ENCODE measurements around the gene PLCXD1. TPM values are rescaled to one million over a fixed set of nuclear protein-coding genes. Genes with fewer than 3 reads are reported as not detected.

Gene PLCXD1
- total RNA-seq, 1 experiment from 2014 or later = 12.0 TPM

DNA sequence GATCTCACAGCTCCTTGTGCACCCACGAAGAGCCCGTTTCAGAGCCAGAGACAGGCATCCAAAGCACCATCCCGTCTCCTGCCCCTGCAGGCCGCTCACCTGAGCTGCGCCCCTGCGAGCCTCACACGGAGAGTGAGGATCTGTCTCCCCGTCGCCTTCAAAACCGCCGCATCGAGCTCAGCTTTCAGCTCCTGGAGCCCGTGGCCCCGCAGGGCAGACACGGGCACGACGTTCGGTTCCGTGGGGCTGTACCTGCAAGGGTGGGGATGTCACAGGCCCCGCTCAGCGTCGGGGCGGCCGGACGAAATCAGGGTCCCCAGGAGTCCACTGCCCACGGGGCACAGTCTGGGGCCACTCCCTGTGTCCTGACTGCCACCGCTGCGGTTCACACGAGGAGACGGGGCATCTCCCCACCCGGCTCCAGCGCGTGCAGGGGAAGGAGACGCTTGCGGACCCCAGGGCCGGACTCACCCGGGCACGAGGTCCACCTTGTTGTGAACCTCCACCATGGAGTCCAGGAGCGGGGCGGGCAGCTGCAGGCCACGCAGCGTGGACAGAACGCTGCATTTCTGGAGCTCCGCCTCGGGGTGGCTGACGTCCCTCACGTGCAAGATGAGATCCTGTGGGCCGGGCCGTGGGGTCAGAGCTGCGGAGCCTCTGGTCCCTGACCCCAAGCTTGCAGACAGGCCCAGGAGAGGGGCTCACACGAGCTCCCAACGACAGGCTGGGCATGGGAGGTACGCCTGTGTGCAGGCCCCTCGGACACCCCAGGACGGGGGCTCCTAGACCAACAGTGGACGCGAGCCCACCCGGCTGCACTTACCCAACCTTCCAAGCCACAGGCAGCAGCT is 26.3 kb downstream of the PLCXD1 start:
- no peak for DNase-seq (ENCODE audit: unreplicated experiment)
- TF ChIP-seq, protein P1, sequence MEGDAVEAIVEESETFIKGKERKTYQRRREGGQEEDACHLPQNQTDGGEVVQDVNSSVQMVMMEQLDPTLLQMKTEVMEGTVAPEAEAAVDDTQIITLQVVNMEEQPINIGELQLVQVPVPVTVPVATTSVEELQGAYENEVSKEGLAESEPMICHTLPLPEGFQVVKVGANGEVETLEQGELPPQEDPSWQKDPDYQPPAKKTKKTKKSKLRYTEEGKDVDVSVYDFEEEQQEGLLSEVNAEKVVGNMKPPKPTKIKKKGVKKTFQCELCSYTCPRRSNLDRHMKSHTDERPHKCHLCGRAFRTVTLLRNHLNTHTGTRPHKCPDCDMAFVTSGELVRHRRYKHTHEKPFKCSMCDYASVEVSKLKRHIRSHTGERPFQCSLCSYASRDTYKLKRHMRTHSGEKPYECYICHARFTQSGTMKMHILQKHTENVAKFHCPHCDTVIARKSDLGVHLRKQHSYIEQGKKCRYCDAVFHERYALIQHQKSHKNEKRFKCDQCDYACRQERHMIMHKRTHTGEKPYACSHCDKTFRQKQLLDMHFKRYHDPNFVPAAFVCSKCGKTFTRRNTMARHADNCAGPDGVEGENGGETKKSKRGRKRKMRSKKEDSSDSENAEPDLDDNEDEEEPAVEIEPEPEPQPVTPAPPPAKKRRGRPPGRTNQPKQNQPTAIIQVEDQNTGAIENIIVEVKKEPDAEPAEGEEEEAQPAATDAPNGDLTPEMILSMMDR (IDR thresholded peaks at IDR 0.05; ENCODE audit: unreplicated experiment) = no peak
- Mint-ChIP-seq H3K4me3 (ENCODE audit: unreplicated experiment) (no peak overlapping the region), H3K4me1 (ENCODE audit: insufficient read depth, unreplicated experiment) (no peaks in the 10 kb centered on the region), H3K9me3 (ENCODE audit: unreplicated experiment) (no peaks in the 10 kb centered on the region), H3K36me3 (ENCODE audit: insufficient read depth, unreplicated experiment) (peaks cover 66% of the 10 kb centered on the region), H3K27me3 (ENCODE audit: insufficient read depth, unreplicated experiment) (no peaks in the 10 kb centered on the region), H3K27ac (ENCODE audit: low read depth, unreplicated experiment) (no peak overlapping the region)
- no TSS peak for BruUV-seq (replicated peaks)
- CTCF ChIA-PET = no interaction called here
- POLR2A ChIA-PET = no interaction called here
- intact Hi-C loops (cut with micrococcal nuclease) = no loop called here

DNA sequence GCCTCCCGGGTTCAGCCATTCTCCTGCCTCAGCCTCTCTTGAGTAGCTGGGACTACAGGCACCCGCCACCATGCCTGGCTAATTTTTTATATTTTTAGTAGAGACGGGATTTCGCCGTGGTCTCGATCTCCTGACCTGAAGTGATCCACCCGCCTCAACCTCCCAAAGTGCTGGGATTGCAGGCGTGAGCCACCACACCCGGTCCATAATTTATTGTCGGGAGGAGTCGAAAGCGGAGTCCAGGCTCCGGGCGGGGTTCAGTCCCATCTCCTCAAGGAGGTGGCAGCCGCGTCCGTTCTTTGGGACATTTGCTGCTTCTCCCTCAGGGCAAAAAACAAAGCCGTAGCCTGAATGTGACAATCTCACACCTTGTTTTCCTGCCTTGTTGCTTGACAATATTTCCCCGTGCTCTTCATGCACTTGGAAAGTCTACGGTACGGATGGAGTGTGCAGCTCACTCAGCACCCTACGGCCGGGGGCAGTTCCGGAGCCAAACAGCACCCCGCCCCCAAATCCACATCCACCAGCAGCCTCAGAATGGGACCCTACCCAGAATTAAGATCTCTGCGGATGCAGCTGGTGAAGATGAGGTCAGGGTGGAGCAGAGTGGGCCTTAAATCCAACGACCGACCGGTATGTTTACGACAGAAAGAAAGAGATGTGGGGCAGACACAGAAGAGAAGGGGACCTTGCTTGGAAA is 27.8 kb downstream of the PLCXD1 start:
- POLR2A ChIA-PET = no interaction called here
- BruUV-seq (replicated peaks) = no TSS peak
- CTCF ChIA-PET = no interaction called here
- no peaks in the 10 kb centered on the region for H3K4me1 Mint-ChIP-seq (ENCODE audit: insufficient read depth, unreplicated experiment)
- H3K27ac Mint-ChIP-seq (ENCODE audit: low read depth, unreplicated experiment) = no peak overlapping the region
- no peaks in the 10 kb centered on the region for H3K27me3 Mint-ChIP-seq (ENCODE audit: insufficient read depth, unreplicated experiment)
- peaks cover 74% of the 10 kb centered on the region for H3K36me3 Mint-ChIP-seq (ENCODE audit: insufficient read depth, unreplicated experiment)
- TF ChIP-seq, protein P1 (IDR thresholded peaks at IDR 0.05; ENCODE audit: unreplicated experiment) = no peak
- no peak for DNase-seq (ENCODE audit: unreplicated experiment)
- intact Hi-C loops (cut with micrococcal nuclease) = no loop called here
- H3K4me3 Mint-ChIP-seq (ENCODE audit: unreplicated experiment) = no peak overlapping the region
- no peaks in the 10 kb centered on the region for H3K9me3 Mint-ChIP-seq (ENCODE audit: unreplicated experiment)

DNA sequence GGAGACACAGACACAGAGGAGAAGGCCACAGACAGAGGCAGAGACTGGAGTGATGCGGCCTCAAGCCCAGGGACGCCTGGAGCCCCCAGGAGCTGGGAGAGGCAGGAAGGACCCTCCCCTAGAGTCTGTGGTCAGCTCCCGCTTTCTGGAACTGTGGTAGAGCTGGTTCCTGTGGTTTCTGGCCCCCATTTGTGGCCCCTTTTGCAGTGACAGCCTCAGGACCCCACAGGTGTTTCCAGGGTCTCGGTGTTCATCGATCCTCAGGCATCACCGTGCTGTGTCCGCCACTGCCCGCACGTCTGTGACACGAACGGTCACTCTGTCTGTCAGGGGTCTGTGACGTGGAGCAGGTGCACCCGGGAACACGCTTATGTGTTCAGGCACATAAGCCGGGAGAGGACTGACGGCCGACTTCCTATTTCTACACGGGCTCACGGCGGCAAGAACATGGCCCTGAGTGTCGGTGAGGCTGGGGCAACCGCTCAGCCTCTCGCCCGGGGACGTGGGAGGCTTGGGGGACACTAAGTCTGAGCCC is 29.5 kb downstream of the PLCXD1 start:
- Mint-ChIP-seq H3K9me3 (ENCODE audit: unreplicated experiment) (no peaks in the 10 kb centered on the region), H3K27me3 (ENCODE audit: insufficient read depth, unreplicated experiment) (no peaks in the 10 kb centered on the region), H3K36me3 (ENCODE audit: insufficient read depth, unreplicated experiment) (peaks cover 73% of the 10 kb centered on the region), H3K27ac (ENCODE audit: low read depth, unreplicated experiment) (no peak overlapping the region), H3K4me3 (ENCODE audit: unreplicated experiment) (no peak overlapping the region), H3K4me1 (ENCODE audit: insufficient read depth, unreplicated experiment) (no peaks in the 10 kb centered on the region)
- CTCF ChIA-PET = no interaction called here
- TF ChIP-seq, protein P1 (IDR thresholded peaks at IDR 0.05; ENCODE audit: unreplicated experiment) = no peak
- POLR2A ChIA-PET = no interaction called here
- intact Hi-C loops (cut with micrococcal nuclease) = no loop called here
- DNase-seq (ENCODE audit: unreplicated experiment) = no peak
- BruUV-seq (replicated peaks) = no TSS peak

Data from MCF 10A (cell line).